ENCODE data around the gene MRAP2.

DNA sequence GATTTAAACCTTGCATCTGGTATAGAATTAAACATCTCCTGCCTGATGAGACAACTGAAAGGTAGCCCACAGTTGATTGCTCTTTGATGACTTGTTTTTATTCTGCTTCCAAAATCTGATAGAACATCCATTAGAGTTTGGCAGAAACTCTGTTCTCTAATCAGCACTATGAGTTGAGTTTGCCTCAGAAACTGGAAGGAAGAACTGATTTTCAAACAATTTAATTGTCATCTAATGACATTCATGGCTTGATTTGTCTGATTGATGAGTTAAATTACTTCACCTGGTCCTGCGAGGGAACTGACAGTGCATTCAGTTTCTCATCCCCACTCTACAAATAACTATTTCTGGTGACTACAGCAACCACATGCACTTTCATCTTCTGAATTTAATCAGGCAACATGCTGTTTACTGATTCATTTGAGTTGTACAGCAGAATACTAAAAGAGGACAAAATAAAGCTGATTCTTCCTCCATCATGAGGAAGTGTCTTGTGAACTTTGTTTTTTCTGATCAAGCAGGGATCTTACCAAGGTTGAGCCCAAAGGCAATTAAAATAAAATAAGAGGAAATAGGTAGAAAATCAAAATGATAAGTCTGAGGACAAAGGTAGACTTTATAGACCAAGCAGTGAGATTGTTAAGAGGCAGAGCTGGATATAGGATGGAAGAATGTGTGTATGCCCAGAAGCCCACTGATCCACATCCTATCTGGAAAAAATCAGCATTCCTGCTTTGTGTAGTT lies 15.7 kb upstream of the MRAP2 start:
- TF ChIP-seq, protein P1, sequence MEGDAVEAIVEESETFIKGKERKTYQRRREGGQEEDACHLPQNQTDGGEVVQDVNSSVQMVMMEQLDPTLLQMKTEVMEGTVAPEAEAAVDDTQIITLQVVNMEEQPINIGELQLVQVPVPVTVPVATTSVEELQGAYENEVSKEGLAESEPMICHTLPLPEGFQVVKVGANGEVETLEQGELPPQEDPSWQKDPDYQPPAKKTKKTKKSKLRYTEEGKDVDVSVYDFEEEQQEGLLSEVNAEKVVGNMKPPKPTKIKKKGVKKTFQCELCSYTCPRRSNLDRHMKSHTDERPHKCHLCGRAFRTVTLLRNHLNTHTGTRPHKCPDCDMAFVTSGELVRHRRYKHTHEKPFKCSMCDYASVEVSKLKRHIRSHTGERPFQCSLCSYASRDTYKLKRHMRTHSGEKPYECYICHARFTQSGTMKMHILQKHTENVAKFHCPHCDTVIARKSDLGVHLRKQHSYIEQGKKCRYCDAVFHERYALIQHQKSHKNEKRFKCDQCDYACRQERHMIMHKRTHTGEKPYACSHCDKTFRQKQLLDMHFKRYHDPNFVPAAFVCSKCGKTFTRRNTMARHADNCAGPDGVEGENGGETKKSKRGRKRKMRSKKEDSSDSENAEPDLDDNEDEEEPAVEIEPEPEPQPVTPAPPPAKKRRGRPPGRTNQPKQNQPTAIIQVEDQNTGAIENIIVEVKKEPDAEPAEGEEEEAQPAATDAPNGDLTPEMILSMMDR (conservative IDR thresholded peaks at IDR 0.05 in 1 of 2, IDR thresholded peaks at IDR 0.05 in 1 of 2; ENCODE audit: low read depth in 1 of 2, low read length in 2 of 2): no peak
- TF ChIP-seq EZH2 (IDR thresholded peaks at IDR 0.05; ENCODE audit: low read length, missing control alignments): no peak
